GM18867 (cell line): ENCODE measurements around the gene RPH3AL.
A peak's percentile ranks its signal among the peaks of the same experiment; 100 is the strongest.

ENCODE experiments used
- ATAC-seq: cut with Tn5 transposase; IDR thresholded peaks from one replicate; pipeline ENCODE4 v1.9.1; 2021; ENCODE audit warnings: mild to moderate bottlenecking, moderate library complexity; ENCODE audit not compliant: unreplicated experiment

The RPH3AL gene

GRCh38 chr17:352421-353212 lies at the start of gene RPH3AL:
Gene RPH3AL, minus strand, starts transcription at chr17:352807. Its CDS starts 25,264 bp downstream, at chr17:327543.
- no peak for ATAC-seq

- no peak for ATAC-seq
Measured at GRCh38 chr17:400257-400656, 47.6 kb upstream of the RPH3AL start.

- no peak for ATAC-seq
Measured at GRCh38 chr17:396788-397187, 44.2 kb upstream of the RPH3AL start.

GRCh38 chr17:395974-396373 lies 43.4 kb upstream of the RPH3AL start:
- ATAC-seq, result no peak

- ATAC-seq, result no peak
Measured at GRCh38 chr17:395179-395578, 42.6 kb upstream of the RPH3AL start.

GRCh38 chr17:394718-395095 lies 42.1 kb upstream of the RPH3AL start:
- ATAC-seq, result no peak

GRCh38 chr17:393806-394717 lies 41.5 kb upstream of the RPH3AL start:
- ATAC-seq, result no peak

GRCh38 chr17:391850-392249 lies 39.2 kb upstream of the RPH3AL start:
- ATAC-seq, result no peak

GRCh38 chr17:390025-390424 lies 37.4 kb upstream of the RPH3AL start:
- no peak for ATAC-seq

GRCh38 chr17:388087-388486 lies 35.5 kb upstream of the RPH3AL start:
- ATAC-seq, result no peak

- ATAC-seq, result peak; percentile 66
Measured at GRCh38 chr17:386141-386876, 33.7 kb upstream of the RPH3AL start.

GRCh38 chr17:385836-386140 lies 33.2 kb upstream of the RPH3AL start:
- no peak for ATAC-seq

GRCh38 chr17:385178-385835 lies 32.7 kb upstream of the RPH3AL start:
- no peak for ATAC-seq

- ATAC-seq, result no peak
Measured at GRCh38 chr17:384622-385177, 32.1 kb upstream of the RPH3AL start.

GRCh38 chr17:383771-384621 lies 31.4 kb upstream of the RPH3AL start:
- no peak for ATAC-seq

GRCh38 chr17:382644-383533 lies 30.3 kb upstream of the RPH3AL start:
- ATAC-seq, result no peak

- no peak for ATAC-seq
Measured at GRCh38 chr17:381941-382643, 29.5 kb upstream of the RPH3AL start.

GRCh38 chr17:381516-381915 lies 28.9 kb upstream of the RPH3AL start:
- ATAC-seq, result no peak
